GM18526 (cell line): ENCODE measurements around the gene HBEGF.
A peak's percentile ranks its signal among the peaks of the same experiment; 100 is the strongest.

Experiments
- POLR2A ChIP-seq: IDR thresholded peaks from 3 replicates; pipeline ENCODE4 v1.6.1; 2011; ENCODE audit not compliant: insufficient read length; ENCODE audit errors: extremely low read depth

The HBEGF gene

GRCh38 chr5:140302786-140303639 is 43.4 kb downstream of the HBEGF start, which contains the start of gene PFDN1:
Gene PFDN1 (minus strand): TSS chr5:140303101. CDS start chr5:140303073, 28 bp downstream.
- TF ChIP-seq POLR2A: peak; percentile 48

DNA sequence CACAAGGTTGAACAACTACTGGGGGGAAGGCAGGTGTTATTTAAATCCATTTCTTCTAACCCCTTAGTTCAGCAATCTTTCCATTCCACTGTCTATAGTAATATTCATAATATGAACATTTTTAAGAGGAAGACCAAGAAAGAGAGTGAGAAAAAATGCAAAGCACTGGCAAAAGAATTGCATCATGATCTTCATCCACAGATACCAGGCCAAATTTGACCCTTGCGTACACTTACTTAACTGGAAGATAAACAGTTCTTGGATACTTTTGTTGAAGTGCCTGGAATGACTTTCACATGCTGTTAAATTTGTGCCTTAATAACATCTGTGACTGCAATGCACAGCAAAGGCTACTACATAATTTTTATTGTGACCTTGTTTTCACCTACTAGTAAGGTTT is 45.3 kb downstream of the HBEGF start:
- no peak for TF ChIP-seq POLR2A

DNA sequence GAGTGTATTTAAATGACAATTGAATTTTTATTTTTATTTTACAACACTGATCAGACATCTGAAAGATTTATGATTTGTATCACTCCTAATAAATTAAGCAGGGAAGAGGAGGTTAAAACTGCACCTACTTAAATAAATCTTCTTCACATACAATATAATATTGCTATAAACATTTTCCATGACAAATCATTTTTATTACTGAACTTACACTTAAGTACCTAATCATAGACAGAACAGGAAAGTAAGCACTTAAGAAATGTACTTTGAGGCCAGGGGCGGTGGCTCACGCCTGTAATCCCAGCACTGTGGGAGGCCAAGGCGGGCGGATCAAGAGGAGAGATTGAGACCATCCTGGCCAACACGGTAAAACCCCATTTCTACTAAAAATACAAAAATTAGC is 47.3 kb downstream of the HBEGF start:
- TF ChIP-seq POLR2A: no peak

DNA sequence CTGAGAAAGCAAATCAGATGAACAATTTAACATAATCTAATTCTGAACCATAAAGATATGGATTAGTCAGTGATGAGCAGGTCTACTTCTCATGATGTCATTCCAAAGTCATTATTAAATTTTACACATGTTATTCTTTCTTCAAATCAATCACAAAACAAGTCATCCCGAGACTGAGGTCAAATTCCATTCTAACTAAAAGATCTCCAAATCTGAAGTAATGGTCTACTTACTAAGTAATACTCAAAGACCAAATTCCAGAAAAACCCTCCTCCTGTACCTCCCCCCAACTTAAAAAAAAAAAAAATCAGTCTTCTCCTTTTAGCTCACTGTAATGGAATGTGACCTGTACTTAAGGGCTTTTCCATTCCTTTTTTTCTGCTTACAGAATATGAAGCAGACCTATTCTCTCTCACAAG is 48.2 kb downstream of the HBEGF start:
- no peak for TF ChIP-seq POLR2A

DNA sequence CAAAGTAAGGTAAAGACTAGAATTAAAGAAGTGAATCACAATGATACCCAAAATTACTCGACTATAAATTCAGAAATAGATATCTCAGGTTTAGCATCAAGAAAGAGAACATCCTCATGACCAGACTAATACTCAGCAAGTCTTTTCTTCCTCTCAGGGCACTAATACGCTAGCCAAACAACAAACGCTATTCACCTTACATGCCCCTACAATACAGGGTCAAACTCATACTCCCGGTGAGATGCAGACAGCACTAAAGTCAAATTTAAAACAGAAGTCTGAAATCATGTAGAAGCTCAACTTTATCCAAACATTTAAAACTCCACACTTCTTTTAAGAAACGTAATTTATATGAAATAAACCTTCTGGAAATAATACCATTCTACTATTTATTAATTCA is 49.1 kb downstream of the HBEGF start:
- no peak for TF ChIP-seq POLR2A

DNA sequence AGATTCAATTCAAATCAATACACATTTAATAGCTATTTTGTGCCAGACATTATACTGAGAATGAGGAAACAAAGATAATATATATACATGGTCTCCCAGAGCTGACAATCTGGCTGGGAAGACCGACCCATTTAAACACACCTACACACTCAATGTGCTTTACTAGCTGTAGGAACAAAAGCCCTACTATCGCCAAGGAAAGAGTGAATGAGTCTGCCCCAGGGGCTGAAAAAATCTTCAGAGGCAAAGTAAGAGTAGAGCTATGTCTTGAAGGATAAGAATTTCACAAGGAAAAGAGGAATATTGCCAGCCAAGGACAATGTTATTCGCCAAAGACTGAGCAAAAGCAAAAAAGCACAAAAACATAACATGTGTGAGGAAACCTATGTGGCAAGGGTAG is 50.1 kb downstream of the HBEGF start:
- no peak for TF ChIP-seq POLR2A

- no peak for TF ChIP-seq POLR2A
Observed at GRCh38 chr5:140295414-140295813, 51.0 kb downstream of the HBEGF start.

GRCh38 chr5:140294753-140295152 is 51.6 kb downstream of the HBEGF start:
- TF ChIP-seq POLR2A: no peak

GRCh38 chr5:140293849-140294100 is 52.6 kb downstream of the HBEGF start:
- no peak for TF ChIP-seq POLR2A

DNA sequence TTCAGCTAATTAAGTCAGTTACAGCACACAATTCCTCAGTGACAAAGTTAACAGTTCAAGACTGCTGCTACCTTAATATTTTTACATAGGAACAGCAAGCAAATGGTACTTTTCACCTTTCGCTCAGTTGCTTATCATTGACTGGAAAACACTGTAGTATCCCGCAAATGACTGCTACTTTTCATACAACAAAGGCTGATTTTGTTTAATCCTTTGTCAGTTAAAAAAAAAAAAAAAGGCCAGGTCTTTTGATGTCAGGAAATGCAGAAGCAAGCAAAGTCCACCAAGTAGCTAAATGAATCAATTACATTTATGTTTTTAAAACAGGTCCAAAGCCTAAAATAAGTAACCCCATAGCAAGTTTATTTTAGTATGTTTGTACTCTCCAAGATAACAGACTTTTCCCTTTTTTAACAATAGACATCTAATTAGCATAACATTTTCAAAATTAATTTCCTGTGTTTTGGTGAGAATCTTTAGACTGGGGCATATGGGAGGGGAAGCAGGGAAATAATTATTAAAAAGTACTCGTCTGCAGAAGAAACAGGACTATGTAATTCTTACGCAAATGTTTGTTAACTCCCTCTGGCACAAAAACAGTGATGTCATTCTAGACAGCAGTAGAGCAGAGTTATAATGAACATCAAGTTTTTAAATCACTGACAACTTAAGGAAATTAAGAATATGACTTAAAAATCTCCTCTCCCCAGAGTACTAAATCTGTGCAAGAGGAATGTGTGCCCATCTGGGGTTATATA is 53.1 kb downstream of the HBEGF start:
- no peak for TF ChIP-seq POLR2A

- no peak for TF ChIP-seq POLR2A
Observed at GRCh38 chr5:140292212-140293036, 54.0 kb downstream of the HBEGF start.

GRCh38 chr5:140287801-140288521 is 58.4 kb downstream of the HBEGF start:
- TF ChIP-seq POLR2A: no peak

GRCh38 chr5:140286424-140286823 is 60.0 kb downstream of the HBEGF start:
- no peak for TF ChIP-seq POLR2A

- no peak for TF ChIP-seq POLR2A
Observed at GRCh38 chr5:140284013-140284412, 62.4 kb downstream of the HBEGF start.
